DMS79 treated with DMSO at 0.1 percent for 48 hours (cell line): Measurements from ENCODE around the gene PAK5.

Source experiments
- DNase-seq: peaks from one replicate; lab custom pipeline; 2025; lab: John Stamatoyannopoulos, UW

The PAK5 gene

DNA sequence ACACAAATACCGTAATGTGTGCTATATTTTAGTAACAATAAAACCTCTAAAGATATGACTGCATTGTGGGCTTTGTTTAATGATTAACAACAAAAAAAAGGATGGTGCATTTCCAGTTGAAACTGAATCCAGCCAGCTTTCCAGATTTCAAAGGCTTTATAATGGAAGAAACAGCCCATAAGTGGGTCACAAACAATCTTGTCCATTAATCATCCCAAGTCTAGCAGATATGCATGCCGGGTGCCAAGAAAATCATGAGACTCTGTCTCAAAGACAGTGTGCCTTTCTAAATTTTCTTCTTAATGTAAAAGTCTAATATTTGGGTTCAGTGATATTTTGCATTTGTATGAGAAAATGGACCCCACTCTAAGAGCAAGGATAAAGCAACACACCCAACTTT, 345.1 kb downstream of the PAK5 start:
- DNase-seq = no peak

GRCh38 chr20:9492067-9492466, 346.8 kb downstream of the PAK5 start:
- DNase-seq = no peak

- no peak for DNase-seq
Measured at GRCh38 chr20:9491324-9491723, 347.6 kb downstream of the PAK5 start.

DNA sequence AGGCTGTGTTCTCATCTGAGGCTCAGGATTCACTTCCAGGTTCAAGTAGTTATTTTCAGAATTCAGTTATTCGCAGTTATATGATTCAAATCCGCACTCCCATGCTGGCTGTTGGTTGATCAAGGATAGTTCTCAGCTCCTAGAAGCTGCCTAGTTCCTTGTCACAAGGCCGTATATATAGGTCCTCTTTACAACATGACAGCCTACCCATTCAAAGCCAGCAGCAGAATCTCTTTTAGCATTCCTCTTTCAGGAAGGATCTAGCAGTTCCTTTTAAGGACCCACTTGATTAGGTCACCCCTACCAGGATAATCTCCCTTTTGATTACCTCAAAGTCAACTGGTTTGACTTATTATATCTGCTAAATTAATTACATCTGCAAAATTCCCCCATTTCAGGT, 348.2 kb downstream of the PAK5 start:
- DNase-seq = no peak

- no peak for DNase-seq
Measured at GRCh38 chr20:9490161-9490560, 348.7 kb downstream of the PAK5 start.

- DNase-seq = no peak
Measured at GRCh38 chr20:9488063-9488462, 350.8 kb downstream of the PAK5 start.
